H9 (cell line): ENCODE measurements around the gene CREB3L2. TPM values are rescaled to one million over a fixed set of nuclear protein-coding genes. Genes with fewer than 3 reads are reported as not detected.

Source experiments
- DNase-seq: peaks from one replicate; pipeline ENCODE4 v3.0.0-alpha.2; 2017
- H2AFZ ChIP-seq: one replicate; pipeline ENCODE4 v1.6.1; 2013; ENCODE audit warnings: mild to moderate bottlenecking, low read length, control low read depth, moderate library complexity
- H2AK5ac ChIP-seq: 2 replicates; pipeline ENCODE4 v1.6.1; 2013; ENCODE audit warnings: low read length, control low read depth, mixed read lengths; ENCODE audit not compliant: insufficient read length
- H2BK120ac ChIP-seq: one replicate; pipeline ENCODE4 v1.6.1; 2013; ENCODE audit warnings: low read depth, mild to moderate bottlenecking, low read length, control low read depth, inconsistent platforms; ENCODE audit not compliant: poor library complexity, severe bottlenecking
- H2BK12ac ChIP-seq: 2 replicates; pipeline ENCODE4 v1.6.1; 2013; ENCODE audit warnings: low read length, control low read depth, mixed read lengths, low read depth; ENCODE audit not compliant: insufficient read length
- H2BK15ac ChIP-seq: 2 replicates; pipeline ENCODE4 v1.6.1; 2013; ENCODE audit warnings: low read depth, low read length, control low read depth
- H2BK20ac ChIP-seq: one replicate; pipeline ENCODE4 v1.6.1; 2013; ENCODE audit warnings: low read depth, mild to moderate bottlenecking, low read length, control low read depth, inconsistent platforms; ENCODE audit not compliant: poor library complexity, severe bottlenecking
- H2BK5ac ChIP-seq: 2 replicates; pipeline ENCODE4 v1.6.1; 2013; ENCODE audit warnings: low read length, control low read depth, mixed read lengths; ENCODE audit not compliant: insufficient read length
- H3K14ac ChIP-seq: 2 replicates; pipeline ENCODE4 v1.6.1; 2013; ENCODE audit warnings: low read length, control low read depth; ENCODE audit not compliant: insufficient read depth
- H3K18ac ChIP-seq: 2 replicates; pipeline ENCODE4 v1.6.1; 2013; ENCODE audit warnings: low read depth, mild to moderate bottlenecking, mixed read lengths, low read length, control low read depth; ENCODE audit not compliant: insufficient read length
- H3K23ac ChIP-seq: 2 replicates; pipeline ENCODE4 v1.6.1; 2013; ENCODE audit warnings: low read length, control low read depth, mixed read lengths, low read depth; ENCODE audit not compliant: insufficient read length
- H3K23me2 ChIP-seq: 2 replicates; pipeline ENCODE4 v1.6.1; 2013; ENCODE audit warnings: low read depth, mild to moderate bottlenecking, mixed read lengths, low read length, control low read depth; ENCODE audit not compliant: insufficient read length, poor library complexity, severe bottlenecking
- H3K27ac ChIP-seq: 2 replicates; pipeline ENCODE4 v1.5.1; 2013; ENCODE audit warnings: low read length, control low read depth, mixed read lengths, low read depth; ENCODE audit not compliant: insufficient read length
- H3K27me3 ChIP-seq: 2 replicates; pipeline ENCODE4 v1.6.1; 2013; ENCODE audit warnings: low read length, control low read depth, inconsistent platforms; ENCODE audit not compliant: insufficient read depth
- H3K4ac ChIP-seq: 2 replicates; pipeline ENCODE4 v1.6.1; 2013; ENCODE audit warnings: low read depth, mild to moderate bottlenecking, control low read depth, inconsistent platforms, low read length, moderate library complexity
- H3K4me1 ChIP-seq: 2 replicates; pipeline ENCODE4 v1.6.1; 2013; ENCODE audit warnings: low read length, control low read depth, inconsistent platforms; ENCODE audit not compliant: insufficient read depth
- H3K4me2 ChIP-seq: 2 replicates; pipeline ENCODE4 v1.6.1; 2013; ENCODE audit warnings: low read length, control low read depth, mixed read lengths; ENCODE audit not compliant: insufficient read length, insufficient read depth
- H3K56ac ChIP-seq: 2 replicates; pipeline ENCODE4 v1.6.1; 2013; ENCODE audit warnings: low read depth, mild to moderate bottlenecking, mixed read lengths, low read length, control low read depth; ENCODE audit not compliant: insufficient read length
- H3K79me1 ChIP-seq: 2 replicates; pipeline ENCODE4 v1.6.1; 2013; ENCODE audit warnings: low read depth, mild to moderate bottlenecking, moderate library complexity, low read length, control low read depth, inconsistent platforms; ENCODE audit not compliant: insufficient read depth, poor library complexity, severe bottlenecking
- H3K79me2 ChIP-seq: 2 replicates; pipeline ENCODE4 v1.6.1; 2013; ENCODE audit warnings: low read length, control low read depth, inconsistent platforms; ENCODE audit not compliant: insufficient read depth
- H3K9ac ChIP-seq: 2 replicates; pipeline ENCODE4 v1.6.1; 2013; ENCODE audit warnings: low read length, control low read depth, mixed read lengths; ENCODE audit not compliant: insufficient read length; ENCODE audit errors: extremely low read depth
- H3K9me3 ChIP-seq: one replicate; pipeline ENCODE4 v1.6.1; 2013; ENCODE audit warnings: low read depth, low read length, inconsistent platforms; ENCODE audit not compliant: control insufficient read depth
- H3T11ph ChIP-seq: one replicate; pipeline ENCODE4 v1.6.1; 2013; ENCODE audit warnings: mild to moderate bottlenecking, low read length, control low read depth, inconsistent platforms
- H4K20me1 ChIP-seq: one replicate; pipeline ENCODE4 v1.6.1; 2013; ENCODE audit not compliant: control insufficient read depth, insufficient read length, insufficient read depth
- H4K5ac ChIP-seq: 2 replicates; pipeline ENCODE4 v1.6.1; 2013; ENCODE audit warnings: low read depth, mild to moderate bottlenecking, mixed read lengths, low read length, control low read depth; ENCODE audit not compliant: insufficient read length
- H4K8ac ChIP-seq: replicated peaks from 2 replicates; pipeline ENCODE4 v1.6.1; 2013; ENCODE audit warnings: low read length, control low read depth, mixed read lengths, low read depth; ENCODE audit not compliant: insufficient read length
- H4K91ac ChIP-seq: 2 replicates; pipeline ENCODE4 v1.6.1; 2013; ENCODE audit warnings: low read depth, mild to moderate bottlenecking, moderate library complexity, mixed read lengths, low read length, control low read depth; ENCODE audit not compliant: insufficient read length
- H3K27ac Mint-ChIP-seq, 3 experiments: 2 replicates in 2 of 3; 3 replicates in 1 of 3; pipeline ENCODE4 v1.8.0; 2020 to 2021; ENCODE audit warnings: mixed read lengths in 3 of 3, mild to moderate bottlenecking in 1 of 3, moderate library complexity in 1 of 3
- H3K27me3 Mint-ChIP-seq: 2 replicates; pipeline ENCODE4 v1.8.0; 2021; ENCODE audit warnings: low read depth, mild to moderate bottlenecking, moderate library complexity, mixed read lengths
- H3K36me3 Mint-ChIP-seq, 3 experiments: 2 replicates in 2 of 3; 3 replicates in 1 of 3; pipeline ENCODE4 v1.8.0; 2020 to 2021; ENCODE audit warnings: low read depth in 3 of 3, mixed read lengths in 3 of 3; ENCODE audit not compliant: insufficient read depth in 1 of 3
- H3K4me1 Mint-ChIP-seq, 2 experiments: 2 replicates each; pipeline ENCODE4 v1.8.0; 2020; ENCODE audit warnings: mixed read lengths in 2 of 2
- H3K4me3 Mint-ChIP-seq, 2 experiments: 2 replicates in 1 of 2; 3 replicates in 1 of 2; pipeline ENCODE4 v1.8.0; 2020 to 2021; ENCODE audit warnings: mild to moderate bottlenecking in 2 of 2, mixed read lengths in 2 of 2, moderate library complexity in 1 of 2
- H3K9me3 Mint-ChIP-seq, 2 experiments: 2 replicates in 1 of 2; 3 replicates in 1 of 2; pipeline ENCODE4 v1.8.0; 2020; ENCODE audit warnings: mild to moderate bottlenecking in 2 of 2, mixed read lengths in 2 of 2, moderate library complexity in 1 of 2
- WGBS: extraction: QIAGEN DNeasy Blood & Tissue Kit; methylation state at CpG from one replicate; pipeline ENCODE4 v1.1.7; 2013; ENCODE audit warnings: missing lambda C conversion rate, low lambda C conversion rate, mixed read lengths; ENCODE audit not compliant: insufficient read length; ENCODE audit errors: extremely low coverage; 5-methylcytosine and 5-hydroxymethylcytosine counted together
- total RNA-seq: library from RNA; stranded (reverse); gene quantifications from 2 replicates; pipeline ENCODE4 v1.2.1, GENCODE V29; 2021
- TF ChIP-seq, protein P1 (sequence below): fragments of 200-600 bp; sonication (generic); conservative IDR thresholded peaks from 3 replicates; pipeline ENCODE4 v1.8.0; 2021; ENCODE audit warnings: antibody characterized with exemption, mild to moderate bottlenecking

CREB3L2 gene
- total RNA-seq, 1 experiment from 2014 or later, result 60.7 TPM

DNA sequence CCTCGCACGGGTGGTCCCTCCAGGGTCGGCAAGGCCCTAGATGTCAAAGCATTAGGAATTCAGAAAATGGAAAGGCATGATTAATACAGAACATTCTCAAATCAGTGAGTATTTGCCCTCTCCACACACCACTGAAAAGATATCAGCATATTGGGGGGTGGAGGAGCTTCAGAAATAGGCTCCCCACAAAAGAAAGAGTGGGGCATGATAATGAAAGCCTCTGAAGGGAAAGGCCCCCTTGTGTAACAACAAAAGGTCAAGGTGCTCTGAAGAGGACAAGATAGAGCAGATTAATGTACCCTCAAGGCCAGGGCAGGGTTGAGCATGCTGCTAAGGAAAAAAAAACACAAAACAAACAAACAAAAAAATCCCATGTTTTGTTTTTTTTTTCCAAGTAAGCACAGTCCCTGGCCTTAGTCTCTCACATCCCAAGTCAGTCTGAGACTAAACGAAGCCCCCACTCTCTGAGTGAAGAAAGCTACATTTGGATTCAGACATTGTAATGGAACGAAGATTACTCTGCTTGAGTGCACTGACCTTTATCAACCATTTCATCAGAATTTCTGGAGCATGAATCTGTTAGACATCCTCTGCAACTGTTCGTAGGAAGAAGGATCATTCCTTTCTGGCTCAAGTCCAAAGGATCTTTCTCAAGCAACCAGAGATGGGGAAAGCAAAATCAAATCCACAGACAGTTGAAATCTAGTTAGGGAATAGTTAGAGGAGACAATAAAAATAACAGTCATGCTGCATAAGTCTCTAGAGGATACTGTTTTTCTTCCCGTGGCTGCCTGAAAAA, 127.7 kb downstream of the CREB3L2 start:
- H4K5ac ChIP-seq, result no peak overlapping the region
- H3K9me3 ChIP-seq, result no peaks in the 10 kb centered on the region
- H3K27ac ChIP-seq, result no peak overlapping the region
- no peak overlapping the region for H3K18ac ChIP-seq
- Mint-ChIP-seq H3K4me1 (peaks cover 49 to 56% of the 10 kb centered on the region in 2 experiments), H3K27ac (peak overlapping the region in 1 of 3 experiments; percentile 40; a peak in 2 of 7 replicates), H3K27me3 (no peaks in the 10 kb centered on the region), H3K36me3 (peaks cover 17 to 70% (median 46%) of the 10 kb centered on the region in 3 experiments; a peak in 6 of 7 replicates), H3K4me3 (no peak overlapping the region), H3K9me3 (peaks cover 0 to 5% of the 10 kb centered on the region in 2 experiments; a peak in 1 of 5 replicates)
- H3K56ac ChIP-seq, result no peak overlapping the region
- no peak overlapping the region for H3K9ac ChIP-seq
- no peak overlapping the region for H3K23ac ChIP-seq
- no peak overlapping the region for H2AK5ac ChIP-seq
- H2BK15ac ChIP-seq, result no peak overlapping the region
- H3K23me2 ChIP-seq, result no peaks in the 10 kb centered on the region
- no peaks in the 10 kb centered on the region for H3K79me1 ChIP-seq
- no peaks in the 10 kb centered on the region for H3K79me2 ChIP-seq
- no peak overlapping the region for H4K91ac ChIP-seq
- H2BK20ac ChIP-seq, result no peak overlapping the region
- no peaks in the 10 kb centered on the region for H3K27me3 ChIP-seq
- no peak overlapping the region for H3K4me2 ChIP-seq
- no peak overlapping the region for H2BK12ac ChIP-seq
- TF ChIP-seq, protein P1, sequence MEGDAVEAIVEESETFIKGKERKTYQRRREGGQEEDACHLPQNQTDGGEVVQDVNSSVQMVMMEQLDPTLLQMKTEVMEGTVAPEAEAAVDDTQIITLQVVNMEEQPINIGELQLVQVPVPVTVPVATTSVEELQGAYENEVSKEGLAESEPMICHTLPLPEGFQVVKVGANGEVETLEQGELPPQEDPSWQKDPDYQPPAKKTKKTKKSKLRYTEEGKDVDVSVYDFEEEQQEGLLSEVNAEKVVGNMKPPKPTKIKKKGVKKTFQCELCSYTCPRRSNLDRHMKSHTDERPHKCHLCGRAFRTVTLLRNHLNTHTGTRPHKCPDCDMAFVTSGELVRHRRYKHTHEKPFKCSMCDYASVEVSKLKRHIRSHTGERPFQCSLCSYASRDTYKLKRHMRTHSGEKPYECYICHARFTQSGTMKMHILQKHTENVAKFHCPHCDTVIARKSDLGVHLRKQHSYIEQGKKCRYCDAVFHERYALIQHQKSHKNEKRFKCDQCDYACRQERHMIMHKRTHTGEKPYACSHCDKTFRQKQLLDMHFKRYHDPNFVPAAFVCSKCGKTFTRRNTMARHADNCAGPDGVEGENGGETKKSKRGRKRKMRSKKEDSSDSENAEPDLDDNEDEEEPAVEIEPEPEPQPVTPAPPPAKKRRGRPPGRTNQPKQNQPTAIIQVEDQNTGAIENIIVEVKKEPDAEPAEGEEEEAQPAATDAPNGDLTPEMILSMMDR, result no peak
- no peak for DNase-seq
- H4K8ac ChIP-seq, result no peak overlapping the region
- H3K14ac ChIP-seq, result no peak overlapping the region
- H3T11ph ChIP-seq, result no peak overlapping the region
- H2AFZ ChIP-seq, result no peak overlapping the region
- H2BK5ac ChIP-seq, result no peak overlapping the region
- H4K20me1 ChIP-seq, result no peaks in the 10 kb centered on the region
- H3K4me1 ChIP-seq, result peaks cover 14% of the 10 kb centered on the region; the same call in 1 of the 2 replicates
- WGBS, result no CpG with 5 or more reads among the region's 7 CpGs
- no peak overlapping the region for H3K4ac ChIP-seq
- no peak overlapping the region for H2BK120ac ChIP-seq
